ENCODE results near the gene DPF1. TPM values are rescaled to one million over a fixed set of nuclear protein-coding genes. Genes with fewer than 3 reads are reported as not detected.
"Not testable (repeated sequence)": the region's sequence is repeated elsewhere in the genome, so short reads cannot be mapped to it uniquely, and the experiment has no call there.

DPF1 gene
- total RNA-seq, 1 donor from 2014 or later, result 6.0 TPM

GRCh38 chr19:38243279-38243673 lies 19.3 kb upstream of the DPF1 start:
- no peaks in the 10 kb centered on the region for H3K4me1 Mint-ChIP-seq (ENCODE audit: unreplicated experiment)
- H3K27me3 Mint-ChIP-seq (ENCODE audit: unreplicated experiment), result peaks cover 1% of the 10 kb centered on the region
- H3K4me3 Mint-ChIP-seq (ENCODE audit: unreplicated experiment), result no peak overlapping the region
- H3K9me3 Mint-ChIP-seq (ENCODE audit: unreplicated experiment), result no peaks in the 10 kb centered on the region
- no peaks in the 10 kb centered on the region for H3K36me3 Mint-ChIP-seq (ENCODE audit: low read depth, unreplicated experiment)
- no peak overlapping the region for H3K27ac Mint-ChIP-seq (ENCODE audit: unreplicated experiment)
- DNase-seq (ENCODE audit: low spot score), result no peak
- TF ChIP-seq CTCF (IDR thresholded peaks at IDR 0.05; ENCODE audit: unreplicated experiment), result no peak

- TF ChIP-seq CTCF (IDR thresholded peaks at IDR 0.05; ENCODE audit: unreplicated experiment), result no peak
- no peak overlapping the region for H3K27ac Mint-ChIP-seq (ENCODE audit: unreplicated experiment)
These were observed 15.8 kb upstream of the DPF1 start for GRCh38 chr19:38239816-38240215.

GRCh38 chr19:38234615-38235014 lies 10.6 kb upstream of the DPF1 start:
- no peaks in the 10 kb centered on the region for H3K36me3 Mint-ChIP-seq (ENCODE audit: low read depth, unreplicated experiment)
- H3K27me3 Mint-ChIP-seq (ENCODE audit: unreplicated experiment), result peaks cover 10% of the 10 kb centered on the region
- DNase-seq (ENCODE audit: low spot score), result no peak
- H3K9me3 Mint-ChIP-seq (ENCODE audit: unreplicated experiment), result no peaks in the 10 kb centered on the region
- TF ChIP-seq CTCF (IDR thresholded peaks at IDR 0.05; ENCODE audit: unreplicated experiment), result no peak
- H3K27ac Mint-ChIP-seq (ENCODE audit: unreplicated experiment), result no peak overlapping the region
- peaks cover 5% of the 10 kb centered on the region for H3K4me1 Mint-ChIP-seq (ENCODE audit: unreplicated experiment)
- H3K4me3 Mint-ChIP-seq (ENCODE audit: unreplicated experiment), result no peak overlapping the region

More at GRCh38 chr19:38239816-38240215, 15.8 kb upstream of the DPF1 start:
- Mint-ChIP-seq H3K36me3 (ENCODE audit: low read depth, unreplicated experiment) (no peaks in the 10 kb centered on the region), H3K4me1 (ENCODE audit: unreplicated experiment) (no peaks in the 10 kb centered on the region), H3K9me3 (ENCODE audit: unreplicated experiment) (no peaks in the 10 kb centered on the region), H3K4me3 (ENCODE audit: unreplicated experiment) (no peak overlapping the region), H3K27me3 (ENCODE audit: unreplicated experiment) (peaks cover 2% of the 10 kb centered on the region)
- no peak for DNase-seq (ENCODE audit: low spot score)

GRCh38 chr19:38233740-38234251 lies 9.8 kb upstream of the DPF1 start:
- H3K4me3 Mint-ChIP-seq (ENCODE audit: unreplicated experiment), result no peak overlapping the region
- peaks cover 5% of the 10 kb centered on the region for H3K4me1 Mint-ChIP-seq (ENCODE audit: unreplicated experiment)
- TF ChIP-seq CTCF (IDR thresholded peaks at IDR 0.05; ENCODE audit: unreplicated experiment), result peak; percentile 90
- DNase-seq (ENCODE audit: low spot score), result peak; percentile 92
- no peaks in the 10 kb centered on the region for H3K36me3 Mint-ChIP-seq (ENCODE audit: low read depth, unreplicated experiment)
- no peak overlapping the region for H3K27ac Mint-ChIP-seq (ENCODE audit: unreplicated experiment)
- no peaks in the 10 kb centered on the region for H3K9me3 Mint-ChIP-seq (ENCODE audit: unreplicated experiment)
- H3K27me3 Mint-ChIP-seq (ENCODE audit: unreplicated experiment), result peaks cover 10% of the 10 kb centered on the region

- no peak for TF ChIP-seq CTCF (IDR thresholded peaks at IDR 0.05; ENCODE audit: unreplicated experiment)
- Mint-ChIP-seq H3K27ac (ENCODE audit: unreplicated experiment) (no peak overlapping the region), H3K4me3 (ENCODE audit: unreplicated experiment) (no peak overlapping the region), H3K36me3 (ENCODE audit: low read depth, unreplicated experiment) (no peaks in the 10 kb centered on the region), H3K9me3 (ENCODE audit: unreplicated experiment) (no peaks in the 10 kb centered on the region), H3K27me3 (ENCODE audit: unreplicated experiment) (peaks cover 15% of the 10 kb centered on the region), H3K4me1 (ENCODE audit: unreplicated experiment) (peaks cover 9% of the 10 kb centered on the region)
- no peak for DNase-seq (ENCODE audit: low spot score)
These were observed 7.9 kb upstream of the DPF1 start for GRCh38 chr19:38231918-38232317.

- not testable (repeated sequence) for DNase-seq (ENCODE audit: low spot score); H3K9me3 Mint-ChIP-seq (ENCODE audit: unreplicated experiment); H3K4me3 Mint-ChIP-seq (ENCODE audit: unreplicated experiment); H3K27ac Mint-ChIP-seq (ENCODE audit: unreplicated experiment); H3K36me3 Mint-ChIP-seq (ENCODE audit: low read depth, unreplicated experiment)
- H3K27me3 Mint-ChIP-seq (ENCODE audit: unreplicated experiment), result peaks cover 16% of the 10 kb centered on the region
- peaks cover 15% of the 10 kb centered on the region for H3K4me1 Mint-ChIP-seq (ENCODE audit: unreplicated experiment)
These were observed 6.6 kb upstream of the DPF1 start for GRCh38 chr19:38230506-38231133.

Data from endothelial cell (in vitro differentiated cells).